Activated naive CD4-positive, alpha-beta T cell treated with anti-CD3 and anti-CD28 coated beads, Interleukin-2, amount 10 ng/mL, durations not matched to agents 7 days and 5 days (primary cell): ENCODE results near the gene CST7.
"Not testable (repeated sequence)": the region's sequence is repeated elsewhere in the genome, so short reads cannot be mapped to it uniquely, and the experiment has no call there.

Experiments
- CTCF ChIA-PET: fragments of 350-600 bp; sonication (Branson Sonifier 250); formaldehyde crosslinking; loops from one replicate; lab custom pipeline; 2021; ENCODE audit warnings: antibody characterized with exemption; lab: Charles Lee
- DNase-seq: peaks from one replicate; pipeline ENCODE4 v3.0.0-alpha.2; 2020
- H3K27ac Mint-ChIP-seq: one replicate; pipeline ENCODE4 v1.8.0; 2021; ENCODE audit warnings: mild to moderate bottlenecking, moderate library complexity, mixed read lengths
- H3K27me3 Mint-ChIP-seq: one replicate; pipeline ENCODE4 v1.8.0; 2021; ENCODE audit warnings: mild to moderate bottlenecking, mixed read lengths
- H3K36me3 Mint-ChIP-seq: one replicate; pipeline ENCODE4 v1.8.0; 2021; ENCODE audit warnings: mixed read lengths
- H3K4me1 Mint-ChIP-seq: one replicate; pipeline ENCODE4 v1.8.0; 2021; ENCODE audit warnings: mixed read lengths
- H3K4me3 Mint-ChIP-seq: one replicate; pipeline ENCODE4 v1.8.0; 2021; ENCODE audit warnings: mild to moderate bottlenecking, moderate library complexity, mixed read lengths
- H3K9me3 Mint-ChIP-seq: one replicate; pipeline ENCODE4 v1.8.0; 2021; ENCODE audit warnings: mixed read lengths

Gene CST7

GRCh38 chr20:24917056-24917455 is 32.0 kb upstream of the CST7 start:
- Mint-ChIP-seq H3K27ac (no peak overlapping the region), H3K36me3 (no peaks in the 10 kb centered on the region), H3K4me3 (no peak overlapping the region), H3K4me1 (peaks cover 7% of the 10 kb centered on the region), H3K9me3 (peaks cover 4% of the 10 kb centered on the region), H3K27me3 (peaks cover 30% of the 10 kb centered on the region)
- CTCF ChIA-PET = interaction anchor here (0.6 to 4.7 kb wide), 5 partner anchors 14 to 815 kb away, joined by 3 to 17 read pairs (median 4); no protein-coding TSS in a partner anchor
- DNase-seq = no peak

GRCh38 chr20:24917797-24918578 is 31.1 kb upstream of the CST7 start:
- Mint-ChIP-seq H3K27ac (no peak overlapping the region), H3K27me3 (peaks cover 39% of the 10 kb centered on the region), H3K9me3 (peaks cover 7% of the 10 kb centered on the region), H3K4me3 (no peak overlapping the region), H3K36me3 (no peaks in the 10 kb centered on the region), H3K4me1 (peaks cover 7% of the 10 kb centered on the region)
- DNase-seq = peak; percentile 66
- CTCF ChIA-PET = interaction anchor here (0.7 to 4.7 kb wide), 10 partner anchors 14 to 980 kb away, joined by 3 to 17 read pairs (median 4); no protein-coding TSS in a partner anchor

- H3K4me3 Mint-ChIP-seq = no peak overlapping the region
- H3K36me3 Mint-ChIP-seq = no peaks in the 10 kb centered on the region
- peaks cover 7% of the 10 kb centered on the region for H3K9me3 Mint-ChIP-seq
- peaks cover 7% of the 10 kb centered on the region for H3K4me1 Mint-ChIP-seq
- no peak overlapping the region for H3K27ac Mint-ChIP-seq
- no peak for DNase-seq
- CTCF ChIA-PET = interaction anchor here (0.7 to 4.7 kb wide), 11 partner anchors 11 to 981 kb away, joined by 3 to 17 read pairs (median 4); no protein-coding TSS in a partner anchor
- H3K27me3 Mint-ChIP-seq = peaks cover 40% of the 10 kb centered on the region
Measured at GRCh38 chr20:24918579-24919566, 30.2 kb upstream of the CST7 start.

- peaks cover 41% of the 10 kb centered on the region for H3K27me3 Mint-ChIP-seq
- not testable (repeated sequence) for H3K4me1 Mint-ChIP-seq, H3K9me3 Mint-ChIP-seq, H3K27ac Mint-ChIP-seq, DNase-seq, H3K4me3 Mint-ChIP-seq, H3K36me3 Mint-ChIP-seq
- CTCF ChIA-PET = interaction anchor here (1.5 to 4.7 kb wide), 4 partner anchors 10 to 818 kb away, joined by 3 to 17 read pairs (median 8); no protein-coding TSS in a partner anchor
Measured at GRCh38 chr20:24919665-24920064, 29.4 kb upstream of the CST7 start.

GRCh38 chr20:24920706-24921105 is 28.4 kb upstream of the CST7 start:
- peaks cover 45% of the 10 kb centered on the region for H3K27me3 Mint-ChIP-seq
- not testable (repeated sequence) for H3K4me1 Mint-ChIP-seq
- CTCF ChIA-PET = interaction anchor here (0.6 to 2.4 kb wide), 3 partner anchors 9 to 716 kb away, joined by 3 to 10 read pairs (median 6); no protein-coding TSS in a partner anchor

GRCh38 chr20:24929259-24929658 is 19.8 kb upstream of the CST7 start:
- not testable (repeated sequence) for DNase-seq, H3K4me3 Mint-ChIP-seq, H3K27ac Mint-ChIP-seq, H3K9me3 Mint-ChIP-seq, H3K36me3 Mint-ChIP-seq, H3K27me3 Mint-ChIP-seq
- peaks cover 36% of the 10 kb centered on the region for H3K4me1 Mint-ChIP-seq
- CTCF ChIA-PET = interaction anchor here (2.2 to 4.9 kb wide), 3 partner anchors 10 to 24 kb away, joined by 10 to 44 read pairs (median 20); partner anchors contain the start of gene CST7

More at GRCh38 chr20:24920706-24921105, 28.4 kb upstream of the CST7 start:
- DNase-seq, H3K4me3 Mint-ChIP-seq, H3K9me3 Mint-ChIP-seq, H3K27ac Mint-ChIP-seq, H3K36me3 Mint-ChIP-seq: not testable (repeated sequence)

GRCh38 chr20:24929867-24930723 is 19.0 kb upstream of the CST7 start:
- not testable (repeated sequence) for H3K27me3 Mint-ChIP-seq, H3K4me3 Mint-ChIP-seq, H3K27ac Mint-ChIP-seq, H3K36me3 Mint-ChIP-seq, DNase-seq, H3K9me3 Mint-ChIP-seq
- CTCF ChIA-PET = interaction anchor here (0.7 to 4.9 kb wide), 16 partner anchors 10 to 820 kb away, joined by 3 to 44 read pairs (median 4); partner anchors contain the start of gene CST7
- H3K4me1 Mint-ChIP-seq = peaks cover 36% of the 10 kb centered on the region

- H3K27me3 Mint-ChIP-seq, DNase-seq, H3K9me3 Mint-ChIP-seq, H3K4me3 Mint-ChIP-seq, H3K36me3 Mint-ChIP-seq: not testable (repeated sequence)
- Mint-ChIP-seq H3K4me1 (peaks cover 36% of the 10 kb centered on the region), H3K27ac (peak overlapping the region; percentile 89)
- CTCF ChIA-PET = interaction anchor here (0.7 to 4.9 kb wide), 18 partner anchors 10 to 904 kb away, joined by 3 to 44 read pairs (median 4); partner anchors contain the start of gene CST7
Measured at GRCh38 chr20:24930724-24931688, 18.1 kb upstream of the CST7 start.

- Mint-ChIP-seq H3K9me3 (peaks cover 16% of the 10 kb centered on the region), H3K27ac (peak overlapping the region; percentile 89), H3K4me1 (peaks cover 36% of the 10 kb centered on the region)
- CTCF ChIA-PET = interaction anchor here (0.9 to 4.9 kb wide), 10 partner anchors 14 to 905 kb away, joined by 3 to 44 read pairs (median 10); partner anchors contain the start of gene CST7
- not testable (repeated sequence) for H3K27me3 Mint-ChIP-seq, H3K36me3 Mint-ChIP-seq, DNase-seq, H3K4me3 Mint-ChIP-seq
Measured at GRCh38 chr20:24931893-24932292, 17.2 kb upstream of the CST7 start.

GRCh38 chr20:24933266-24933908 is 15.7 kb upstream of the CST7 start:
- DNase-seq = no peak
- peaks cover 18% of the 10 kb centered on the region for H3K9me3 Mint-ChIP-seq
- H3K27ac Mint-ChIP-seq = no peak overlapping the region
- CTCF ChIA-PET = interaction anchor here (1.6 to 4.9 kb wide), 2 partner anchors 20 to 51 kb away, joined by 5 to 44 read pairs; no protein-coding TSS in a partner anchor
- peaks cover 9% of the 10 kb centered on the region for H3K36me3 Mint-ChIP-seq
- H3K4me1 Mint-ChIP-seq = peaks cover 36% of the 10 kb centered on the region
- H3K27me3 Mint-ChIP-seq = no peaks in the 10 kb centered on the region
- no peak overlapping the region for H3K4me3 Mint-ChIP-seq

GRCh38 chr20:24934101-24934661 is 14.9 kb upstream of the CST7 start:
- H3K36me3 Mint-ChIP-seq = peaks cover 9% of the 10 kb centered on the region
- CTCF ChIA-PET = no interaction called here
- H3K4me1 Mint-ChIP-seq = peaks cover 36% of the 10 kb centered on the region
- peaks cover 18% of the 10 kb centered on the region for H3K9me3 Mint-ChIP-seq
- no peak overlapping the region for H3K4me3 Mint-ChIP-seq
- no peak overlapping the region for H3K27ac Mint-ChIP-seq
- no peak for DNase-seq
- H3K27me3 Mint-ChIP-seq = no peaks in the 10 kb centered on the region
